Activated naive CD8-positive, alpha-beta T cell treated with anti-CD3 and anti-CD28 coated beads, Interleukin-2, amount 50 U/mL, for 24 hours (primary cell): ENCODE results near the gene PRKAA2.
"Not testable (repeated sequence)": the region's sequence is repeated elsewhere in the genome, so short reads cannot be mapped to it uniquely, and the experiment has no call there.

Experiments used
- ATAC-seq: fragments of 150-1000 bp; cut with Tn5 transposase; one replicate; pipeline ENCODE4 v1.10.0; 2021
- DNase-seq: peaks from one replicate; pipeline ENCODE4 v3.0.0; 2021
- H3K27ac Mint-ChIP-seq: one replicate; pipeline ENCODE4 v1.8.0; 2021; ENCODE audit warnings: mild to moderate bottlenecking, mixed read lengths
- H3K27me3 Mint-ChIP-seq: one replicate; pipeline ENCODE4 v1.8.0; 2021; ENCODE audit warnings: mixed read lengths
- H3K36me3 Mint-ChIP-seq: one replicate; pipeline ENCODE4 v1.8.0; 2021; ENCODE audit warnings: low read depth, mixed read lengths
- H3K4me1 Mint-ChIP-seq: one replicate; pipeline ENCODE4 v1.8.0; 2021; ENCODE audit warnings: mixed read lengths
- H3K4me3 Mint-ChIP-seq: one replicate; pipeline ENCODE4 v1.8.0; 2021; ENCODE audit warnings: mild to moderate bottlenecking, moderate library complexity, mixed read lengths
- H3K9me3 Mint-ChIP-seq: one replicate; pipeline ENCODE4 v1.8.0; 2021; ENCODE audit warnings: mixed read lengths

Gene PRKAA2

GRCh38 chr1:56644919-56645676 is at the start of gene PRKAA2:
PRKAA2 (plus strand) TSS chr1:56645314; CDS start chr1:56645388, 74 bp downstream.
- Mint-ChIP-seq H3K4me1 (peaks cover 8% of the 10 kb centered on the region), H3K4me3 (peak within 1 kb of the TSS; percentile 52), H3K9me3 (peaks cover 13% of the 10 kb centered on the region), H3K27ac (no peak within 1 kb of the TSS), H3K36me3 (no peaks in the 10 kb centered on the region), H3K27me3 (peaks cover 65% of the 10 kb centered on the region)
- DNase-seq (peak; percentile 7), ATAC-seq (peak; percentile 28)

GRCh38 chr1:56595397-56596191 is 49.5 kb upstream of the PRKAA2 start:
- H3K9me3 Mint-ChIP-seq, H3K27me3 Mint-ChIP-seq, H3K4me3 Mint-ChIP-seq, H3K27ac Mint-ChIP-seq, H3K36me3 Mint-ChIP-seq, H3K4me1 Mint-ChIP-seq, ATAC-seq, DNase-seq: not testable (repeated sequence)

- H3K4me1 Mint-ChIP-seq, H3K9me3 Mint-ChIP-seq, H3K4me3 Mint-ChIP-seq, DNase-seq, H3K27ac Mint-ChIP-seq, H3K36me3 Mint-ChIP-seq, H3K27me3 Mint-ChIP-seq, ATAC-seq: not testable (repeated sequence)
Measured at GRCh38 chr1:56610097-56610496, 35.0 kb upstream of the PRKAA2 start.

- DNase-seq, H3K4me1 Mint-ChIP-seq, H3K27me3 Mint-ChIP-seq, H3K9me3 Mint-ChIP-seq, ATAC-seq, H3K36me3 Mint-ChIP-seq, H3K4me3 Mint-ChIP-seq, H3K27ac Mint-ChIP-seq: not testable (repeated sequence)
Measured at GRCh38 chr1:56610770-56611169, 34.3 kb upstream of the PRKAA2 start.

GRCh38 chr1:56617141-56617540 is 28.0 kb upstream of the PRKAA2 start:
- Mint-ChIP-seq H3K9me3 (peaks cover 10% of the 10 kb centered on the region), H3K4me3 (no peak overlapping the region), H3K27me3 (peaks cover 2% of the 10 kb centered on the region), H3K36me3 (no peaks in the 10 kb centered on the region), H3K4me1 (no peaks in the 10 kb centered on the region), H3K27ac (no peak overlapping the region)
- no peak for ATAC-seq
- no peak for DNase-seq

GRCh38 chr1:56625819-56626440 is 19.2 kb upstream of the PRKAA2 start:
- H3K36me3 Mint-ChIP-seq, result no peaks in the 10 kb centered on the region
- ATAC-seq (no peak), DNase-seq (no peak)
- H3K27me3 Mint-ChIP-seq, result peaks cover 3% of the 10 kb centered on the region
- H3K4me3 Mint-ChIP-seq, result no peak overlapping the region
- no peak overlapping the region for H3K27ac Mint-ChIP-seq
- no peaks in the 10 kb centered on the region for H3K4me1 Mint-ChIP-seq
- peaks cover 4% of the 10 kb centered on the region for H3K9me3 Mint-ChIP-seq

GRCh38 chr1:56626546-56626945 is 18.6 kb upstream of the PRKAA2 start:
- peaks cover 4% of the 10 kb centered on the region for H3K9me3 Mint-ChIP-seq
- no peak overlapping the region for H3K4me3 Mint-ChIP-seq
- no peak overlapping the region for H3K27ac Mint-ChIP-seq
- no peak for DNase-seq
- H3K36me3 Mint-ChIP-seq, result no peaks in the 10 kb centered on the region
- peaks cover 3% of the 10 kb centered on the region for H3K27me3 Mint-ChIP-seq
- H3K4me1 Mint-ChIP-seq, result no peaks in the 10 kb centered on the region
- no peak for ATAC-seq

GRCh38 chr1:56627019-56627635 is 18.0 kb upstream of the PRKAA2 start:
- Mint-ChIP-seq H3K9me3 (no peaks in the 10 kb centered on the region), H3K4me1 (no peaks in the 10 kb centered on the region), H3K27ac (no peak overlapping the region), H3K36me3 (no peaks in the 10 kb centered on the region), H3K27me3 (peaks cover 3% of the 10 kb centered on the region), H3K4me3 (no peak overlapping the region)
- DNase-seq (no peak), ATAC-seq (no peak)

- no peaks in the 10 kb centered on the region for H3K36me3 Mint-ChIP-seq
- peaks cover 6% of the 10 kb centered on the region for H3K27me3 Mint-ChIP-seq
- DNase-seq (no peak), ATAC-seq (no peak)
- no peak overlapping the region for H3K27ac Mint-ChIP-seq
- no peaks in the 10 kb centered on the region for H3K9me3 Mint-ChIP-seq
- H3K4me3 Mint-ChIP-seq, result no peak overlapping the region
- no peaks in the 10 kb centered on the region for H3K4me1 Mint-ChIP-seq
Measured at GRCh38 chr1:56627636-56628039, 17.5 kb upstream of the PRKAA2 start.

- DNase-seq (no peak), ATAC-seq (no peak)
- Mint-ChIP-seq H3K27ac (no peak overlapping the region), H3K36me3 (no peaks in the 10 kb centered on the region), H3K27me3 (peaks cover 6% of the 10 kb centered on the region), H3K4me1 (no peaks in the 10 kb centered on the region), H3K9me3 (no peaks in the 10 kb centered on the region), H3K4me3 (no peak overlapping the region)
Measured at GRCh38 chr1:56630786-56631185, 14.3 kb upstream of the PRKAA2 start.

- no peak for DNase-seq
- no peak for ATAC-seq
- no peaks in the 10 kb centered on the region for H3K9me3 Mint-ChIP-seq
- peaks cover 6% of the 10 kb centered on the region for H3K27me3 Mint-ChIP-seq
- no peaks in the 10 kb centered on the region for H3K36me3 Mint-ChIP-seq
- no peaks in the 10 kb centered on the region for H3K4me1 Mint-ChIP-seq
- no peak overlapping the region for H3K4me3 Mint-ChIP-seq
- H3K27ac Mint-ChIP-seq, result no peak overlapping the region
Measured at GRCh38 chr1:56631901-56632300, 13.2 kb upstream of the PRKAA2 start.

- no peak overlapping the region for H3K4me3 Mint-ChIP-seq
- H3K4me1 Mint-ChIP-seq, result no peaks in the 10 kb centered on the region
- no peaks in the 10 kb centered on the region for H3K9me3 Mint-ChIP-seq
- DNase-seq (no peak), ATAC-seq (no peak)
- no peak overlapping the region for H3K27ac Mint-ChIP-seq
- H3K36me3 Mint-ChIP-seq, result no peaks in the 10 kb centered on the region
- peaks cover 6% of the 10 kb centered on the region for H3K27me3 Mint-ChIP-seq
Measured at GRCh38 chr1:56634981-56635380, 10.1 kb upstream of the PRKAA2 start.

GRCh38 chr1:56638248-56638647 is 6.9 kb upstream of the PRKAA2 start:
- H3K9me3 Mint-ChIP-seq, result no peaks in the 10 kb centered on the region
- H3K36me3 Mint-ChIP-seq, result no peaks in the 10 kb centered on the region
- DNase-seq, result no peak
- H3K27me3 Mint-ChIP-seq, result peaks cover 19% of the 10 kb centered on the region
- no peak overlapping the region for H3K27ac Mint-ChIP-seq
- ATAC-seq, result no peak
- no peaks in the 10 kb centered on the region for H3K4me1 Mint-ChIP-seq
- no peak overlapping the region for H3K4me3 Mint-ChIP-seq

- Mint-ChIP-seq H3K9me3 (no peaks in the 10 kb centered on the region), H3K36me3 (no peaks in the 10 kb centered on the region), H3K4me1 (peaks cover under 1% of the 10 kb centered on the region), H3K27me3 (peaks cover 29% of the 10 kb centered on the region), H3K27ac (no peak overlapping the region), H3K4me3 (no peak overlapping the region)
- DNase-seq (no peak), ATAC-seq (no peak)
Measured at GRCh38 chr1:56639211-56639610, 5.9 kb upstream of the PRKAA2 start.
